ENCODE measurements around the gene PHF8.

- TF ChIP-seq CTCF (conservative IDR thresholded peaks at IDR 0.05; ENCODE audit: low read depth, low read length) (no peak), EZH2 (IDR thresholded peaks at IDR 0.05; ENCODE audit: borderline replicate concordance, low read depth, low read length, poor library complexity, severe bottlenecking) (no peak)
Observed at GRCh38 chrX:54029529-54030143, 14.6 kb downstream of the PHF8 start.

Data from A673 (cell line).